GM13977 (cell line): ENCODE results near the gene IKZF2.
A peak's percentile ranks its signal among the peaks of the same experiment; 100 is the strongest.

Experiments
- DNase-seq: peaks from one replicate; pipeline ENCODE4 v3.0.0; 2012; ENCODE audit warnings: low spot score
- in situ Hi-C: fragments of 300-500 bp; cut with MboI; formaldehyde crosslinking; loops from one replicate; pipeline ENCODE4 v1.12.0; 2022; ENCODE audit warnings: low sequenced_read_pairs, low pct_unique_long_range_greater_than_20kb, mixed read lengths, inconsistent platforms; ENCODE audit not compliant: unreplicated experiment
- TF ChIP-seq, protein P1 (sequence below): IDR thresholded peaks from 2 replicates; pipeline ENCODE4 v1.5.1; 2012; ENCODE audit warnings: mild to moderate bottlenecking, control low read depth; ENCODE audit not compliant: insufficient read depth; ENCODE audit errors: extremely low read depth, missing control alignments

IKZF2 gene

DNA sequence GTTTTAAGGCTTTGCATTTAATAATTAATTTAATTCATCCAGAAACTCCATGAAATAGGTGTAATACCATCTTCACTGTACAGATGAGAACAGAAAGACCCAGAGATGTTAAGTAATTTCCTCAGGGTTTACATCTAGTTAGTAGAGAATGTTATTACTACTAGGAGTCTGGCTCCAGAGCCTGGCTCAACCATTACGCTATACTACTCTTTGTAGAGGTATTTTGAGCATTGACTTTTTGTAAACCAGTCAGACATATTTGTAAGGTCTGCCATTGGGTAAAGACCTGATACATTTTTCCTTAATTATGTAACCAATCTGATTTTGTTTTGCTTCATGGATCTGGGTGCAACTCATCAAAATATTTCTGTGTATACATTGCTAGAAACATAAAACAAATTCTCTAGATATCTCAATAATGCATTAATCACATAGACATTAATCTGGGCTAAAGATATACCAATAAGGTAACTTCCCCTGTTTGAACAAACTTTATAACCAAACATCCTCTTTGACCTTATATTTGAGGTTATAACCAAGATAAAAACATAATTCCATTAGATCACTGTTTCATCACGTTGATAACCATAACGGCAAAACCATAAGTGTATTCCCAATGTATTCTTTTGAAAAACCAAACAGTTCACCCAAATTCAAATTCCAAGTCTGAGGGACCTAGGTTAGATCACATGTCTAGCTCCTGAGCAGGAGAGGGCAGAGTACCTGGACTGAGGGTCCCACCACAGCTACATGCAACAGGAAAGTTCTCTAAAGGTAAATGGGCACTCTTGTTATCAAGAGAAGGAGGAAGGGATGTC is 135.0 kb downstream of the IKZF2 start:
- in situ Hi-C loops = no loop called here
- TF ChIP-seq, protein P1, sequence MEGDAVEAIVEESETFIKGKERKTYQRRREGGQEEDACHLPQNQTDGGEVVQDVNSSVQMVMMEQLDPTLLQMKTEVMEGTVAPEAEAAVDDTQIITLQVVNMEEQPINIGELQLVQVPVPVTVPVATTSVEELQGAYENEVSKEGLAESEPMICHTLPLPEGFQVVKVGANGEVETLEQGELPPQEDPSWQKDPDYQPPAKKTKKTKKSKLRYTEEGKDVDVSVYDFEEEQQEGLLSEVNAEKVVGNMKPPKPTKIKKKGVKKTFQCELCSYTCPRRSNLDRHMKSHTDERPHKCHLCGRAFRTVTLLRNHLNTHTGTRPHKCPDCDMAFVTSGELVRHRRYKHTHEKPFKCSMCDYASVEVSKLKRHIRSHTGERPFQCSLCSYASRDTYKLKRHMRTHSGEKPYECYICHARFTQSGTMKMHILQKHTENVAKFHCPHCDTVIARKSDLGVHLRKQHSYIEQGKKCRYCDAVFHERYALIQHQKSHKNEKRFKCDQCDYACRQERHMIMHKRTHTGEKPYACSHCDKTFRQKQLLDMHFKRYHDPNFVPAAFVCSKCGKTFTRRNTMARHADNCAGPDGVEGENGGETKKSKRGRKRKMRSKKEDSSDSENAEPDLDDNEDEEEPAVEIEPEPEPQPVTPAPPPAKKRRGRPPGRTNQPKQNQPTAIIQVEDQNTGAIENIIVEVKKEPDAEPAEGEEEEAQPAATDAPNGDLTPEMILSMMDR = no peak

DNA sequence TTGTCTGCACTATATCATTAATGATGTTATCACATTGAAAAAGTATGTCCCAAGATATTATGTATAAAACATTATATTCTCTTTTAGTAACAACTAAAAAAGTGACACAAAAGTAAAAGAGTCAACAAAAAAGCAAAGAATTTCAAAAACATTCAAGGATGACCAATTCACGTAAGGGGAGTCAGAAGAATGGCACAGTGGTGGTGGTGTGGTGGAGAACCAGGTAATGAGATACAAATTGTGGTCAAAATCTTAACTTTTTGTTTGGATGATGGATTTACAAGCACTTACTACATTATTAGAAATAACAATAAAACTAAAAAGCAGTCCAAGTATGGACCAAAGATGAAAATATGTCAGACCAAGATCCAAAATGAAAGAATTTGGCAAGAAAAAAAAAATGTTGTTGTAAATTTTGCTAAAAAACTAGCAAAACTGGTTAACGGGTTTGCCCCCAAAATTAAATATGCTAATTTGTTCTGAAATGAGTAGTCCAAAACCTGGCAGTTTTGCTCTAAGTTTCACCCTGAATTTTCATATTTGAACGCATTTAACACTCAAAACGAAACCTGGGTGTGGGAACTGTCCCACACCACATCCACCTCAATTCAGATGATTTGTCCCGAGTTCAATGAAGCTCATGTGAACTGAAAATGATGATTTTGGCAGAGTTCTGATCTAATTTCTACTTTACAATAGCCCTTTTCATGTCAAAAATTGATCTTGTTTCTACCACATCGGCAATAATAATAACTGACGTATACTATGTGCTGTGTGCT is 135.8 kb downstream of the IKZF2 start:
- in situ Hi-C loops = no loop called here
- TF ChIP-seq, protein P1 = no peak
- peak; percentile 6 for DNase-seq

More for the DNA sequence above, 135.0 kb downstream of the IKZF2 start:
- no peak for DNase-seq

DNA sequence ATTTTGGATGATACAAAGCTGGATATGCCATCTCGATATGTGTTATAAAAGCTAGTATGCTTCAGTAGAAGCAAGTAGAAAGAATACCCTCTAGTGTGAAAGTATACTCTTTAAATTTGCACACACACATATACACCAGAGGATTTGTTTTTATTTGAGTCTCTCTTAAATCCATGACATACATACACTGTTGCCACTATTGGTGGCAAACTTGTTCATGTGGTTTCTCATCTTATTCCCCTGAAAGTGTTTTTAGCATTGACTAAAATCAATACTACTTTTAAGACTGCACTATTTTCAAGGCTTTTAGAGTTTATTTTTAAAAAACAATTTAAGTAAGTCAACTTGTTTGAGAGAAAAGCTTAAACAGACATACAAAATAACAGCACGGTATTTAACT is 137.4 kb downstream of the IKZF2 start:
- TF ChIP-seq, protein P1 = no peak
- DNase-seq = no peak
- in situ Hi-C loops = no loop called here

DNA sequence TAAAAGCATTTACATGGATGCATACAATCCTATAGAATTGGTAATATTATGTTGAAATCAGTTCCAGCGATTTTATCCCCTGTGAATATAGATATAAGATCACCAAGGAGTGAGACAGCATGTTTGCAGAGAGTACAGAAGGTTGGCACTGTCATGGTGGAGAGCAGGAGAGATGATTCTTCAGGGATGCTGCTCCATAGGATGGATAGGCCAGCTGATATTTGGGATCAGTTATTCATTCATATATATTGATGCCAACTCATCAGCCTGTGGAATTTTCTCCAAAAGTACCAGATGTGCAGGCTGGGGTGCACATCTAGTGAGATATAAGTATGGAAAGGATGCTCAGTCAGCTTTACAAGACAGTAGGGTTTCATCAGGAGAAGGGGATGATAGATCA is 139.9 kb downstream of the IKZF2 start:
- TF ChIP-seq, protein P1 = no peak
- DNase-seq = no peak
- in situ Hi-C loops = no loop called here

DNA sequence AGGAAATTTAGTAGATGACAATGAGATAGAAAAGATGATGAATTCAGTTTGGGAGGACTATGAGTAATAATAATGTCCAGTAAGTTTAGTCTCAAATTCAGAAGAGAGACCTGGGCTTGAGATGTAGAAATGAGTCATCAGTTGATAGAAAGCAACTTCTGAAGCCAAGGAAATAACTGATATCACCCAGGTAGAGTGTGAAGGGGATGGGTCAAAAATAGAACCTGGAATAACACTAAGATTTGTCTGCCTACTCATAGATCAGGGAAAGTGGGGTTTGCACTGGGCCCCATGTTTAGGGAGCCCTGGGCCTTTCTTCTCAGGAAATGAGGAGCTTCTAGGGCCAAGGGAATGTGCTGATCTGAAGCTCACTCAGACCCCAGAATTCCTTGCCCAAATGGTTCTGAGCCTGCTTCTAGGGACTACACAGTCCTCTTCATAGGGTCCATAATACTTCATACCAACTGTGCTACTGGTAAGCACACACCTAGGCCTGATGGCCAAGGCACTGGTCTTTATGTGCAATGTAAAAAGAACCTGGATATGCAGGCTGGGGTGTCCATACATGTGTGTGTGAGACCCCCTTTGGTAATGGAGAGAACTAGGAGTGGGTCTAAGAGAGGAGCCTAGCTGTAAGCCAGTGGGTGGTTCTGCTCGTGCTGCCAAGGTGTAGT is 141.2 kb downstream of the IKZF2 start:
- TF ChIP-seq, protein P1 = no peak
- in situ Hi-C loops = no loop called here
- no peak for DNase-seq

DNA sequence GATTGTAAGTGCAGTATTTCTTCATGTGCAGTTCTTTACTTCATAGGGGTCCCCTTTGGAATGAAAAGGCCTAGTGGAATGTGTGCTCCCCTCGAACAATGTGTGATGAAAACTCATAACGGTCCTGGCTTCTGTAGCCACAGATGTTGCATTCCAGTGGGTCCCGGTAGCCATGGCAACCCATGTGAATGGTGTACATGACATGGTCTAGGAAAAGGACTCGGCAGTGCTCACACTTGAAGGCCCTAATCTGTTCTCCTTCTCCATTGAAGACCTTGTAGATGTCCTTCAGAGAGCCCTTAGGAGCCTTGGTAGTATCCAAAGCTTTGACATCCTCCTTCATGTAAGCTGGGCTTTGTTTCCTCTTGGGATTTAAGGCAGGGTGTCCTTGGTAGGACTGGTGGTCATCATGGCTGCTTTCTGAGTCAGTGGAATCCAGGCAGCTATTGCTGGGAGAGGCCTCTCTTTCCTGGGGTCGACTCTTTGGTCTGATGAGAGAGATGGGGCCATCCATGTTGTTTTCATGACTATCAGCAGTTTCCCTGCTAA is 144.0 kb downstream of the IKZF2 start:
- in situ Hi-C loops = no loop called here
- no peak for DNase-seq
- TF ChIP-seq, protein P1 = no peak
